Neuron (in vitro differentiated cells): ENCODE measurements around the gene STARD8.
"Not testable (repeated sequence)": the region's sequence is repeated elsewhere in the genome, so short reads cannot be mapped to it uniquely, and the experiment has no call there.

Experiments
- H2AFZ ChIP-seq: one replicate; pipeline ENCODE4 v1.6.1; 2013; ENCODE audit warnings: low read depth, mild to moderate bottlenecking, inconsistent platforms, low read length, moderate library complexity
- H3K27me3 ChIP-seq: one replicate; pipeline ENCODE4 v1.6.1; 2013; ENCODE audit warnings: low read length; ENCODE audit not compliant: insufficient read depth
- H3K36me3 ChIP-seq: one replicate; pipeline ENCODE4 v1.6.1; 2013; ENCODE audit warnings: low read length; ENCODE audit not compliant: insufficient read depth
- H3K4me1 ChIP-seq: one replicate; pipeline ENCODE4 v1.6.1; 2013; ENCODE audit warnings: low read length; ENCODE audit not compliant: insufficient read depth
- H3K4me3 ChIP-seq: 2 replicates; pipeline ENCODE4 v1.5.1; 2013; ENCODE audit warnings: mild to moderate bottlenecking, low read length, moderate library complexity
- H3K9me3 ChIP-seq: one replicate; pipeline ENCODE4 v1.6.1; 2013; ENCODE audit warnings: low read length

The STARD8 gene

DNA sequence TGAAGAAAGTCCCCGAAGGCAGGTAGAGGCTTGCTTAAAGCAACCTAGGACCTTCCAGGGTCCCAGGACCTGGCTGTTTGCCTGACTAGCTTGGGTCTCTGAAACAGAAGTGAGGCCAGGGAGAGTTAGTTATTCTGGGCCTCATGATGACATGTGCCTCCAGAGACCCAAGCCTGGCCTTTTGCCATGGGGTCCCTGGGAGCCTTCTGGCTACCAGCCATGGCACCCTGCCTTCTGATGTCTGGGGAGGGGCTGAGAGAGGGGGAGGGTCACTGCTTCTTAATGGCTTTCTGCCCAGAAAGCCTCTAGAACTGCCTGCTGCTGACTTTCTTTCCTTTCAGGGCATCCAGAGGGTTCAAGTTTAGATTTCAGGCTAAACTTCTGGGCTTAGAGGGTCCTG, 1.0 kb upstream of the STARD8 start:
- H3K4me3 ChIP-seq, result no peak overlapping the region
- H3K4me1 ChIP-seq, result no peaks in the 10 kb centered on the region
- H3K36me3 ChIP-seq, result no peaks in the 10 kb centered on the region
- no peaks in the 10 kb centered on the region for H3K9me3 ChIP-seq
- no peak overlapping the region for H2AFZ ChIP-seq
- H3K27me3 ChIP-seq, result peaks cover 21% of the 10 kb centered on the region

DNA sequence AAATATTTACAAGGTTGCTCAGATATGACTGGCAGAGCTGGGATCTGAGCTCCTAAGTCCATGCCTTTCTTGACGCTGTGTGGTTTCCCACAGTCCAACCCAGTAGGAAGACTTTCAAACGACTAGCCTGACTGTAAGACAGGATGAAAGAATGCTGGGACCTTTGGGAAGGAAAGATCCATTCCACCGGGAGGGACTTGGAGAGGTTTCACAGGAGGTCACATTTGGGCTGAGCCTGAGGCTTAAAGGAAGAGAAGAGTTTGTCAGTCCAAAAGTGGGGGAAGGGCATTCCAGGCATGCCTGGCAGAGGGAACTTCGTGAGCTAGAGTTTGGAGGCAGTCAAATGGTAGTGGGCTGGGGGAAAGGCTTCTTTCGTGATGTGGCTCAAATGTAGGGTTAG, 1.5 kb downstream of the STARD8 start:
- H3K9me3 ChIP-seq, result no peaks in the 10 kb centered on the region
- H3K4me1 ChIP-seq, result no peaks in the 10 kb centered on the region
- no peak overlapping the region for H2AFZ ChIP-seq
- no peak overlapping the region for H3K4me3 ChIP-seq
- H3K36me3 ChIP-seq, result no peaks in the 10 kb centered on the region
- peaks cover 21% of the 10 kb centered on the region for H3K27me3 ChIP-seq

DNA sequence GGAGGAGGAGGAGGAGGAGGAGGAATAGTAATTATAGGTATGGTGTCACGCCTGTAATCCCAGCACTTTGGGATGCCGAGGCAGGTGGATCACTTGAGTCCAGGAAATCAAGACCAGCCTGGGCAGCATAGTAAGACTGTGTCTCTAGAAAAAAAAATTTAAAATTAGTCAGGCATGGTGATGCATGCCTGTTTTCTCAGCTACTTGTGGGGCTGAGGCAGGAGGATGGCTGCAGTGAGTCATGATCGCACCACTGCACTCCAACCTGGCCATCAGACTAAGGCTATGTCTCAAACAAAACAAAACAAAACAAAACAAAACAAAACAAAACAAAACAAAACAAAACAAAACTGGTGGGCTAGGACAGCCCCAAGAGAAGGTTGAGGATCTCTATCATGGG, 3.0 kb downstream of the STARD8 start:
- H3K4me3 ChIP-seq, result no peak overlapping the region
- no peaks in the 10 kb centered on the region for H3K9me3 ChIP-seq
- no peak overlapping the region for H2AFZ ChIP-seq
- no peaks in the 10 kb centered on the region for H3K36me3 ChIP-seq
- H3K4me1 ChIP-seq, result no peaks in the 10 kb centered on the region
- peaks cover 21% of the 10 kb centered on the region for H3K27me3 ChIP-seq

DNA sequence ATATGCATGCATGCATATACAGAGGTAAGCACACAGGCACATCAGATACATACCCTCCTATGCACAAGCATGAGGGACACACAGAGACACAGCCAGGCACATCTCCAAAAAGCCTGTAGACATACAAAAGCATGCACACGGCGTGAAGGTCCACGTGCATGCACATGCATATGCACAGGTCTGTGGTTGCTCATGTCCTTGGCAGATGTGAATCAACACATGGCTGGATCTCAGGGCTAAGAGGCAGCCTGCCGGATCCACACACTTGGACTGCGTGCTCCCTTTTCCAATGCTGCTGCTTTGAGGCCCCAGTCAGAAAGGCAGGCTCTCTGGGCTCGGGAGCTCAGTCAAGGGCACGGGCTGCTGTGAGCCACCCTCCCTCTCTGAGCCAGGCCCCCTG, 3.6 kb downstream of the STARD8 start:
- no peaks in the 10 kb centered on the region for H3K36me3 ChIP-seq

DNA sequence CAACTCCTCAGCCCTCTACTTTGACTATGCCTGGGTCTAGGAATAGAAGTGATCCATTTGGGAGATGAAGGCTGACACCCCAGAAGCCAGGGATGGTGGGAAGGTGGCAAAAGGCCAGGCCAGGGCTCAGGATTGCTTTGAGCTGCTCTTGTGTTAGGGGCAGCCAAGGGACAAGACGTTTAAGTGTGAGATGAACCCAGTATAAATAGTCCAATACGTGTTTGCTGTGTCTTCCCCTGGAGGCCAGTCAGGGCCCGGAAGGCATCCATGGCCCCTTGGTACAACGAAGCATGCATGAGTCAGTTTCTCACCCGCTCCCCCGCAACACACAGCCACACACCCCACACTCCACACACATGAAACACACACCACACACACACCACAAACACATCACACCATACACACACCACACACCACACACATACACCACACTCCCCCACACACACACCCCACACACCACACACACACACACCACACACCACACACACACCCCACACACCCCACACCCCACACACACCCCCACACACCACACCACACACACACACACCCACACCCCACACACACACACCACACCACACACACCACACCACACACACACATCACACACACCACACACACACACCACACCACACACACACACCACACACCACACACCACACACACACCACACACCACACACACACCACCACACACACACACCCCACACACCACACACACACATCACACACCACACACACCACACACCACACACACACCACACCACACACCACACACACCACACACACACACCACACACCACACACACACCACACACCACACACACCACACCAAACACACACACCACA, 5.1 kb downstream of the STARD8 start:
- Histone ChIP-seq H3K36me3 (no peaks in the 10 kb centered on the region), H2AFZ (no peak overlapping the region), H3K27me3 (peaks cover 8% of the 10 kb centered on the region), H3K4me1 (no peaks in the 10 kb centered on the region), H3K9me3 (no peaks in the 10 kb centered on the region), H3K4me3 (no peak overlapping the region)

More for the DNA sequence above, 3.6 kb downstream of the STARD8 start:
- no peak overlapping the region for H2AFZ ChIP-seq
- H3K27me3 ChIP-seq, result peaks cover 19% of the 10 kb centered on the region
- no peak overlapping the region for H3K4me3 ChIP-seq
- no peaks in the 10 kb centered on the region for H3K4me1 ChIP-seq
- H3K9me3 ChIP-seq, result no peaks in the 10 kb centered on the region

DNA sequence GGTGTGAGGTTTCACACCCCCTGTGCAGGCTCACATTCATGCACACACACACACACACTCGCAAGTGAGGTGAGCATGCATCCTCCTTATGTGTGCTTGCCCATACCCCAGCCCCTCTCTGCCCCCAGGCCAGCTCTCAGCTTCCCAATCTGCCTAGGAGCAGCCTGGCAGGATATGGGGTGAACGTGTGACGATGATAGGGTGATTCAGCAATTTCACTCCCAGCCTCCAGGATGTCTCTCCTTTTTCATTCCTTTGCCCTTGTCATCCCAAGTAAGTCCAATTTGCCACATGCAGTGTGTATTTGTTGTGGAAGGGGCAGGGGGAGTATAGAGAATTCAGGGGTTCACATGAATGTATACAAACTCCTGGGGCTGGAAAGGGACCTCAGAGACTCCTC, 7.2 kb downstream of the STARD8 start:
- H3K4me3 ChIP-seq, result no peak overlapping the region
- no peaks in the 10 kb centered on the region for H3K36me3 ChIP-seq
- H2AFZ ChIP-seq, result no peak overlapping the region
- H3K27me3 ChIP-seq, result no peaks in the 10 kb centered on the region
- H3K4me1 ChIP-seq, result no peaks in the 10 kb centered on the region
- no peaks in the 10 kb centered on the region for H3K9me3 ChIP-seq

DNA sequence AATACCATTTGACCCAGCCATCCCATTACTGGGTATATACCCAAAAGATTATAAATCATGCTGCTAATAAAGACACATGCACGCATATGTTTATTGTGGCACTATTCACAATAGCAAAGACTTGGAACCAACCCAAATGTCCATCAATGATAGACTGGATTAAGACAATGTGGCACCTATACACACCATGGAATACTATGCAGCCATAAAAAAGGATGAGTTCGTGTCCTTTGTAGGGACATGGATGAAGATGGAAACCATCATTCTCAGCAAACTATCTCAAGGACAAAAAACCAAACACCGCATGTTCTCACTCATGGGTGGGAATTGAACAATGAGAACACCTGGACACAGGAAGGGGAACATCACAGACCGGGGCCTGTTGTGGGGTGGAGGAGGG, 9.0 kb downstream of the STARD8 start:
- not testable (repeated sequence) for H3K4me3 ChIP-seq, H2AFZ ChIP-seq, H3K4me1 ChIP-seq, H3K9me3 ChIP-seq, H3K27me3 ChIP-seq, H3K36me3 ChIP-seq

DNA sequence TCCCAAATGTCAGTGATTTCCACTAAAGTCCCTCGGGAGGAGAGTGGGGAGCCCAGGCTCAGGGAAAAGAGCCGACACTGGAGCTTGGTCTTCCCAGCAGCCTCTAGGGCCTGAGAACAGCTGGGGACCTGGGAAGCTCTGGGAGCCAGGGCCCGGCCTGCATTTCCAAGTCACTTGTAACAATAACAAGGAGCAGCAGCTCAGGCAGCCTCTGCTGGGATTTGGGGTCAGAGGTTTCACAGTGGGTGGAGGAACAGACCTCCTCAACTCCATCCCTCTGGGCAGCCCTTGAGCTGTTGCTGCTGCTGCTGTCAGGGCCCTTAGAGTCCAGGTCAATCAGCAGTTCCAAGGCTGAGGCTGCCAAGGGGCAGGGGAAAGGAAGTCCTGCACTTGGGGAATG, 11.1 kb downstream of the STARD8 start:
- Histone ChIP-seq H3K27me3 (peaks cover 5% of the 10 kb centered on the region), H3K4me3 (no peak overlapping the region), H3K9me3 (no peaks in the 10 kb centered on the region), H2AFZ (no peak overlapping the region), H3K36me3 (no peaks in the 10 kb centered on the region), H3K4me1 (no peaks in the 10 kb centered on the region)

DNA sequence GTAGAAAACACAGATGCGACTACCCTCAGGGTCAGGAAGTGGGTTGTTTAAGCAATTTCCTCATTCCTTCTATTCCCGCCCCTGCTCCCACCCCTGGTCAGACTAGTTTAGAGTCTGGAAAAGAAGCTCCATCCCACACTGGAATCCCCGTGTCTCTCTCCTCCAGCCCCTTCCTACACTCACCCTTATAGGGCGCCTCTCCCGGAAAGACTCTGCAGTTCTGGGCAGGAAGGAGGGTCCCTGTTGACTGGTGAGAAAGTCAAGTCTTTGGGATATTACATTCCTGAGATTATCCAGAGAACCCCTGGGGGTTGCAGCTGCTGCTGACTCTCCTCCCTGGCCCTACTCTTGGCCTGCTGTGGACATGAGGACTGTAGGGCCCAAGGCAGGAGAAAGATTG, 11.9 kb downstream of the STARD8 start:
- Histone ChIP-seq H3K4me3 (no peak overlapping the region), H3K27me3 (peaks cover 5% of the 10 kb centered on the region), H3K36me3 (no peaks in the 10 kb centered on the region), H3K4me1 (no peaks in the 10 kb centered on the region), H3K9me3 (no peaks in the 10 kb centered on the region), H2AFZ (no peak overlapping the region)

DNA sequence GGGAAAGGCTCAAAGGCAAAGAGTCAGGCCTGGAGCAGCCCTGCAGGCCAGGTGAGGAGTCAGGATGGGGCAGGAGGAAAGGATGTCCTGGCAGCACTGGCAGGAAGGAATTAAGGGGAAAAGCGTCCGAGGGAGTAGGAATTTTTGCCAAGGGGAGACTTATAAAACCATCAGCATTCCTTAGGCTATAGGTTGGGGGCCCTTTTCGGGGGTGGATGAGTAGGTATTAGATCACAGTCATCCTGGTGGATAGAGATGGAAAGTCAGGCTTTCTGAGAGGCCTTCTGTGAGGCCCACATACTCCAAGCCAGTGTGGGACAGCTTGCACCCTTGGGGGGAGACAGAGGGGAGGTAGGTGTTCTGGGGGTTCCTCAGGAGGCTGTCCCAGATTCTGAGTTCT, 12.3 kb downstream of the STARD8 start:
- H3K4me1 ChIP-seq, result no peaks in the 10 kb centered on the region
- no peak overlapping the region for H2AFZ ChIP-seq
- no peaks in the 10 kb centered on the region for H3K9me3 ChIP-seq
- no peaks in the 10 kb centered on the region for H3K36me3 ChIP-seq
- peaks cover 5% of the 10 kb centered on the region for H3K27me3 ChIP-seq
- H3K4me3 ChIP-seq, result no peak overlapping the region

DNA sequence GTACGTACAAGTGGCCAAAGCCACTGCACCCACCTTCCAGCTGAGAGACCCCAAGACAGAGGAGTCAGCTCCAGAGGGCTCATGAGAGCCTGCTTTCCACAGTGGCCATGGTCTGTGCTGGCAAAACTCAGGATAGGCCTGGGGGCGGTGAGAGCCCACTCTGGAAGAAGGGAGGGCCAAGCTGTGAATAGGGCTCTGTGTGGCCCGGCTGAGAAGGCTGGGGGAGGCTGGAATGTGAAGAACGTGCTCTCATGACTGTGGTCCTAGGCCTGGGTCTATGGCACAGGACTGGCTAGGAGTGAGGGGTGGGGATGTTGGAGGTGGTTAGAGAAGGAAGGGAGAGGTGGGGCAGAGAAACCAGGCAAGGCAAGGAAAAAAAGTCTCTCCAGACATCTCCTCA, 13.3 kb downstream of the STARD8 start:
- Histone ChIP-seq H3K9me3 (no peaks in the 10 kb centered on the region), H2AFZ (no peak overlapping the region), H3K36me3 (no peaks in the 10 kb centered on the region)

DNA sequence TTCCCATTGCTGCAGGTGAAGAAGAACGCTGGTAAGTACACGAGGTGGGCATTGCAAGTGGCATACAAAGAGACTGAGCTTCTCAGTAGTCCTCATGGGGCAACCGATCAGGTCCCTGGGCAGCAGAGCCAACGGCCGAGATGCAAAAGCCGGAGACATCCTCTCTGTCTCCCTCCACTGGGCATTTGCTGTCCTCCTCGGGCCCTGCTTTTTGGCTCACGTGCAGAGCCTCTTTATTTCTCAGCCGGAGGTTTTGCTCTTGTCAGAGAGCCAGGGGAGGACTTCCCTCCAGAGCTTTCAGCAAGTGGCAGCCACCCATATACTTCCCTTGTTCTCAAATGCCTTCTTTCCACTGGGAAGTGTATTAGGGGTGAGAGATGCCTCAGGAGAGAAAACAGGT, 18.0 kb downstream of the STARD8 start:
- Histone ChIP-seq H3K4me1 (no peaks in the 10 kb centered on the region), H3K9me3 (no peaks in the 10 kb centered on the region), H3K36me3 (no peaks in the 10 kb centered on the region), H3K4me3 (no peak overlapping the region), H2AFZ (no peak overlapping the region), H3K27me3 (peaks cover 5% of the 10 kb centered on the region)

More for the DNA sequence above, 13.3 kb downstream of the STARD8 start:
- H3K4me3 ChIP-seq, result no peak overlapping the region
- peaks cover 5% of the 10 kb centered on the region for H3K27me3 ChIP-seq
- no peaks in the 10 kb centered on the region for H3K4me1 ChIP-seq

DNA sequence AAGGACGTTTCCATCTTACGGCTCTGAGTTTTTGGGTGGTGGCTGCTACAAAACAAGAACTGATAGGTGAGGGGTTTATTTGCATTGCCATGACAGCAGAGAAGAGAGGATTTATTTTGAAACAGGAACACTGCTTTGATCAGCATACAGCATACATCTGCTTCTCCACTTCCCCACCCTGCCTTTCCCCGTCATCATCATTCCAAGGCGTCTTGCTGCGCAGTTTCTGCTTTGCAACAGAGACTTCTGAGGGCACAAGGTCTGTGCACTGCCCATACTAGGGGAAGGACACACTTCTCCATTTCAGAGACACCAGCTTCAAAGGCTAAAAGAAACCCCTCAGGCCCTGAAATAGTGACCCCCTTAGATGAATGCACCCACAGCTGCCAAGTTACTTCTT, 19.1 kb downstream of the STARD8 start:
- H3K27me3 ChIP-seq, result no peaks in the 10 kb centered on the region
- H3K36me3 ChIP-seq, result no peaks in the 10 kb centered on the region
- no peak overlapping the region for H3K4me3 ChIP-seq
- no peak overlapping the region for H2AFZ ChIP-seq
- H3K9me3 ChIP-seq, result no peaks in the 10 kb centered on the region
- no peaks in the 10 kb centered on the region for H3K4me1 ChIP-seq
